ENCODE data around the gene ADCY2.

ADCY2 gene

GRCh38 chr5:7446913-7447312, 51.0 kb downstream of the ADCY2 start:
- DNase-seq = no peak

GRCh38 chr5:7453947-7454346, 58.0 kb downstream of the ADCY2 start:
- DNase-seq = no peak

- DNase-seq = no peak
These were observed 60.3 kb downstream of the ADCY2 start for GRCh38 chr5:7456206-7456605.

- DNase-seq = no peak
These were observed 65.4 kb downstream of the ADCY2 start for GRCh38 chr5:7461371-7461770.

- DNase-seq = no peak
These were observed 66.8 kb downstream of the ADCY2 start for GRCh38 chr5:7462758-7463157.

- no peak for DNase-seq
These were observed 68.2 kb downstream of the ADCY2 start for GRCh38 chr5:7464182-7464581.

GRCh38 chr5:7467179-7467578, 71.2 kb downstream of the ADCY2 start:
- no peak for DNase-seq

- DNase-seq = no peak
These were observed 72.8 kb downstream of the ADCY2 start for GRCh38 chr5:7468742-7469141.

GRCh38 chr5:7471710-7472109, 75.8 kb downstream of the ADCY2 start:
- DNase-seq = no peak

GRCh38 chr5:7473115-7473514, 77.2 kb downstream of the ADCY2 start:
- DNase-seq = no peak

GRCh38 chr5:7473668-7474215, 77.8 kb downstream of the ADCY2 start:
- no peak for DNase-seq

GRCh38 chr5:7474821-7475403, 79.0 kb downstream of the ADCY2 start:
- DNase-seq = no peak

- no peak for DNase-seq
These were observed 82.5 kb downstream of the ADCY2 start for GRCh38 chr5:7478459-7478858.

- DNase-seq = no peak
These were observed 92.8 kb downstream of the ADCY2 start for GRCh38 chr5:7488734-7489133.

- DNase-seq = no peak
These were observed 96.4 kb downstream of the ADCY2 start for GRCh38 chr5:7492371-7492770.

- no peak for DNase-seq
These were observed 97.1 kb downstream of the ADCY2 start for GRCh38 chr5:7493081-7493480.

GRCh38 chr5:7493622-7494021, 97.7 kb downstream of the ADCY2 start:
- no peak for DNase-seq

- no peak for DNase-seq
These were observed 98.7 kb downstream of the ADCY2 start for GRCh38 chr5:7494481-7495130.

GRCh38 chr5:7495131-7495517, 99.2 kb downstream of the ADCY2 start:
- DNase-seq = no peak

GRCh38 chr5:7500256-7500655, 104.3 kb downstream of the ADCY2 start:
- DNase-seq = no peak

GRCh38 chr5:7501061-7501460, 105.1 kb downstream of the ADCY2 start:
- DNase-seq = no peak

- DNase-seq = no peak
These were observed 107.6 kb downstream of the ADCY2 start for GRCh38 chr5:7503564-7503963.

GRCh38 chr5:7515284-7515914, 119.5 kb downstream of the ADCY2 start:
- DNase-seq = no peak

GRCh38 chr5:7516253-7516652, 120.3 kb downstream of the ADCY2 start:
- DNase-seq = no peak
